GM23248 (cell line): ENCODE measurements around the gene SPPL2B.

Experiments
- EZH2 ChIP-seq: fragments of 200-600 bp; sonication (generic); IDR thresholded peaks from 2 replicates; pipeline ENCODE4 v1.6.1; 2018; ENCODE audit warnings: antibody characterized with exemption, mild to moderate bottlenecking; ENCODE audit not compliant: insufficient read depth, poor library complexity, severe bottlenecking
- EZH2phosphoT487 ChIP-seq: fragments of 200-600 bp; sonication (generic); IDR thresholded peaks from 2 replicates; pipeline ENCODE4 v1.6.1; 2018; ENCODE audit warnings: antibody characterized with exemption, moderate library complexity, mild to moderate bottlenecking, low read depth; ENCODE audit not compliant: insufficient read depth

DNA sequence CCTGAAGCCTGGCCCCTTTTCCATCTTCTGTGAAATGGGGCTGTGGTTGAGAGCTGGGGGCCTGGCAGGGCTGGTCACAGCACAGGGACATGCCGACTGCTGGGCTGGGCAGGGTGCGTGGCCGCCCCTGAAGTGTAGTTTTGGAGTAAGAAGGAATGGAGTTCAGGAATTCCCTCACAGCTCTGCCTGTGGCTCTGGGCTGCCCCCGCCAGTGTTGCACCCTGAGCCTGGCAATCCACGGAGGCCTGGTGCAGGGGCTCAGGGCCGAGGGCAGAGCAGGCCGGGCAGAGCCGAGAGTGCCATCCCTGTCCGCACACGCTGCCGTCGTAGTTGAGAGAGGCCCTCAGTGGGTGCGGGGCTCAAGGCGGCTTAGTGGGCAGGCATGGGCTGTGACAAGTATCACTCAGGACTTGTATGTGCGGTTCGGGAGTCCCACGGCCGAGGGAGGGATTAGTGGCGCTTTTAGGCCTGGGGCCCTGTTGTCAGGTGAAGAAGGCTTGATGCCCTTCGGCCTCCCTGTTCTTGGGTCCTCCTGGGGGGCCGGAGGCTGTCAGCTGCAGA, 9.7 kb downstream of the SPPL2B start:
- no peak for TF ChIP-seq EZH2phosphoT487
- no peak for TF ChIP-seq EZH2
